A549 (cell line): ENCODE results near the gene ZNF71. TPM values are rescaled to one million over a fixed set of nuclear protein-coding genes. Genes with fewer than 3 reads are reported as not detected.

ENCODE experiments used
- ATAC-seq, 2 experiments: fragments of 200-7000 bp in 1 of 2; fragments of >200 bp in 1 of 2; cut with Nextera tagmentation in 1 of 2; cut with Tn5 transposase in 1 of 2; 3 replicates each; pipeline versions ENCODE4 v1.8.0 to v1.9.1; 2018 to 2020; ENCODE audit warnings: mild to moderate bottlenecking in 1 of 2, moderate library complexity in 1 of 2
- CTCF ChIA-PET: fragments of 300-600 bp; sonication (Branson Sonifier 250); formaldehyde crosslinking; extraction: SDS; loops from one replicate; lab custom pipeline; 2021; ENCODE audit warnings: antibody characterized with exemption, inconsistent platforms; lab: Yijun Ruan, JAX
- POLR2A ChIA-PET: fragments of 350-600 bp; formaldehyde crosslinking; extraction: SDS; loops from one replicate; lab custom pipeline; 2021; ENCODE audit warnings: antibody characterized with exemption, inconsistent platforms; lab: Yijun Ruan, JAX
- DNase-seq, 2 experiments: peaks; one replicate each; pipeline versions ENCODE4 v3.0.0 to v3.0.0-alpha.2; 2011 to 2016; ENCODE audit warnings: low read depth in 1 of 2, low spot score in 1 of 2
- FAIRE-seq: peaks from 2 replicates; lab custom pipeline; 2011; peaks lifted over from hg19 to GRCh38; lab: Jason Lieb, UNC
- H3K27ac ChIP-seq, 2 experiments: fragments of >200 bp; sonication (Bioruptor Twin); formaldehyde crosslinking; 3 replicates each; pipeline ENCODE4 v1.5.1; 2016 to 2017
- H3K4me1 ChIP-seq: fragments of >200 bp; sonication (Bioruptor Twin); formaldehyde crosslinking; 3 replicates; pipeline ENCODE4 v1.6.1; 2016
- H3K4me2 ChIP-seq: fragments of >200 bp; sonication (Bioruptor Twin); formaldehyde crosslinking; 3 replicates; pipeline ENCODE4 v1.6.1; 2016
- H3K4me3 ChIP-seq: fragments of >200 bp; sonication (Bioruptor Twin); formaldehyde crosslinking; 3 replicates; pipeline ENCODE4 v1.5.1; 2016
- H3K9me3 ChIP-seq: fragments of >200 bp; sonication (Bioruptor Twin); formaldehyde crosslinking; 3 replicates; pipeline ENCODE4 v1.6.1; 2016
- BCL3 ChIP-seq: fragments of >200 bp; sonication (Bioruptor Twin); formaldehyde crosslinking; IDR thresholded peaks from 3 replicates; pipeline ENCODE4 v1.6.1; 2016
- CHD2 ChIP-seq: fragments of 150-350 bp; IDR thresholded peaks from 2 replicates; pipeline ENCODE4 v1.6.1; 2014; ENCODE audit warnings: low read length; ENCODE audit not compliant: partially characterized antibody
- EHF ChIP-seq: fragments of 250-450 bp; sonication (Bioruptor Pico); IDR thresholded peaks from 2 replicates; pipeline ENCODE4 v1.5.0; 2020; ENCODE audit warnings: mild to moderate bottlenecking
- EHMT2 ChIP-seq: fragments of 200-600 bp; sonication (generic); IDR thresholded peaks from 2 replicates; pipeline ENCODE4 v1.6.1; 2016; ENCODE audit warnings: antibody characterized with exemption, low read depth, mild to moderate bottlenecking, moderate library complexity
- FOXS1 ChIP-seq: fragments of 250-450 bp; sonication (Bioruptor Pico); IDR thresholded peaks from 2 replicates; pipeline ENCODE4 v1.5.0; 2020; ENCODE audit warnings: mild to moderate bottlenecking, moderate library complexity
- GATA3 ChIP-seq: IDR thresholded peaks from 2 replicates; pipeline ENCODE4 v1.6.1; 2012; ENCODE audit warnings: borderline replicate concordance
- HDAC2 ChIP-seq: fragments of 200-600 bp; sonication (generic); IDR thresholded peaks from 2 replicates; pipeline ENCODE4 v1.6.1; 2016
- HES2 ChIP-seq: fragments of >200 bp; sonication (Bioruptor Twin); formaldehyde crosslinking; IDR thresholded peaks from 2 replicates; pipeline ENCODE4 v1.6.1; 2016
- HOXA7 ChIP-seq: fragments of 250-450 bp; sonication (Bioruptor Pico); IDR thresholded peaks from 2 replicates; pipeline ENCODE4 v1.5.0; 2020; ENCODE audit warnings: mild to moderate bottlenecking, moderate library complexity
- KDM1A ChIP-seq: fragments of 200-600 bp; sonication (generic); IDR thresholded peaks from 2 replicates; pipeline ENCODE4 v1.6.1; 2016; ENCODE audit warnings: low read depth, mild to moderate bottlenecking
- NFE2L2 ChIP-seq: fragments of 150-350 bp; conservative IDR thresholded peaks from 2 replicates; pipeline ENCODE4 v1.6.1; 2014; ENCODE audit warnings: low read length
- NPAS2 ChIP-seq: fragments of 250-450 bp; sonication (Bioruptor Pico); IDR thresholded peaks from 2 replicates; pipeline ENCODE4 v1.8.0; 2022; ENCODE audit warnings: mild to moderate bottlenecking, moderate library complexity, borderline replicate concordance
- PHF8 ChIP-seq: fragments of 200-600 bp; sonication (generic); IDR thresholded peaks from 2 replicates; pipeline ENCODE4 v1.6.1; 2016; ENCODE audit warnings: low read depth, mild to moderate bottlenecking, antibody characterized with exemption, moderate library complexity, borderline replicate concordance
- POLR2A ChIP-seq: IDR thresholded peaks from 2 replicates; pipeline ENCODE4 v1.6.1; 2012; ENCODE audit warnings: mild to moderate bottlenecking, low read length
- RFX5 ChIP-seq: fragments of 450-650 bp; IDR thresholded peaks from 2 replicates; pipeline ENCODE4 v1.7.1; 2014; ENCODE audit warnings: antibody characterized with exemption, mild to moderate bottlenecking, moderate library complexity
- SMC3 ChIP-seq: fragments of >200 bp; sonication (Bioruptor Twin); formaldehyde crosslinking; IDR thresholded peaks from 3 replicates; pipeline ENCODE4 v1.6.1; 2018; ENCODE audit warnings: inconsistent platforms
- ZC3H11A ChIP-seq: fragments of 450-650 bp; IDR thresholded peaks from 2 replicates; pipeline ENCODE4 v1.6.1; 2014; ENCODE audit warnings: antibody characterized with exemption, mild to moderate bottlenecking
- ZSCAN20 ChIP-seq: fragments of 250-450 bp; sonication (Bioruptor Pico); IDR thresholded peaks from 2 replicates; pipeline ENCODE4 v1.8.0; 2022; ENCODE audit warnings: mild to moderate bottlenecking, moderate library complexity
- WGBS: methylation state at CpG from one replicate; pipeline ENCODE4 v1.1.6; 2017; ENCODE audit errors: missing lambda C conversion rate; 5-methylcytosine and 5-hydroxymethylcytosine counted together
- polyA plus RNA-seq, 4 experiments: library from polyadenylated mRNA; depleted of rRNA in 3 of 4; stranded (reverse); fragments of >200 nt; fragmentation: RNase III in 1 of 4; extraction: RNeasy Plus Mini Kit Qiagen cat#74134 plus additional on column Dnase treatment in 1 of 4; gene quantifications; 2 replicates in 3 of 4; 3 replicates in 1 of 4; pipeline ENCODE4 v1.2.3, GENCODE V29; 2011 to 2017
- TF ChIP-seq, protein P1 (sequence below): fragments of 250-450 bp; sonication (Bioruptor Pico); IDR thresholded peaks from 2 replicates; pipeline ENCODE4 v1.5.0; 2021; ENCODE audit warnings: mild to moderate bottlenecking, moderate library complexity, borderline replicate concordance
- TF ChIP-seq, protein P2 (sequence below): fragments of 450-650 bp; IDR thresholded peaks from 2 replicates; pipeline ENCODE4 v1.6.1; 2014; ENCODE audit warnings: antibody characterized with exemption
- TF ChIP-seq, protein P3 (sequence below): IDR thresholded peaks from 2 replicates; pipeline ENCODE4 v1.6.1; 2012; ENCODE audit warnings: low read depth, borderline replicate concordance
- TF ChIP-seq, protein P4 (sequence below): IDR thresholded peaks from 2 replicates; pipeline ENCODE4 v1.6.1; 2012
- TF ChIP-seq, protein P5 (sequence below): IDR thresholded peaks from 2 replicates; pipeline ENCODE4 v1.6.1; 2012

The ZNF71 gene
- polyA plus RNA-seq, 2 of the 4 experiments (the other 2 are of a cell fraction): 6.8 to 8.1 TPM

GRCh38 chr19:56554272-56554869 is 40.7 kb upstream of the ZNF71 start:
- peaks cover 85% of the 10 kb centered on the region for H3K9me3 ChIP-seq
- TF ChIP-seq, protein P1, sequence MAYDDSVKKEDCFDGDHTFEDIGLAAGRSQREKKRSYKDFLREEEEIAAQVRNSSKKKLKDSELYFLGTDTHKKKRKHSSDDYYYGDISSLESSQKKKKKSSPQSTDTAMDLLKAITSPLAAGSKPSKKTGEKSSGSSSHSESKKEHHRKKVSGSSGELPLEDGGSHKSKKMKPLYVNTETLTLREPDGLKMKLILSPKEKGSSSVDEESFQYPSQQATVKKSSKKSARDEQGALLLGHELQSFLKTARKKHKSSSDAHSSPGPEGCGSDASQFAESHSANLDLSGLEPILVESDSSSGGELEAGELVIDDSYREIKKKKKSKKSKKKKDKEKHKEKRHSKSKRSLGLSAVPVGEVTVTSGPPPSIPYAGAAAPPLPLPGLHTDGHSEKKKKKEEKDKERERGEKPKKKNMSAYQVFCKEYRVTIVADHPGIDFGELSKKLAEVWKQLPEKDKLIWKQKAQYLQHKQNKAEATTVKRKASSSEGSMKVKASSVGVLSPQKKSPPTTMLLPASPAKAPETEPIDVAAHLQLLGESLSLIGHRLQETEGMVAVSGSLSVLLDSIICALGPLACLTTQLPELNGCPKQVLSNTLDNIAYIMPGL (CRISPR knock-in tag): no peak
- no peak for TF ChIP-seq NFE2L2
- no peak for TF ChIP-seq EHF (CRISPR knock-in tag)
- H3K4me3 ChIP-seq: no peak overlapping the region
- ChIA-PET CTCF (interaction anchor here (1.1 kb wide), 1 partner anchor 16 kb away, joined by 3 read pairs; no protein-coding TSS in a partner anchor), POLR2A (no interaction called here)
- no peak overlapping the region for H3K4me2 ChIP-seq
- no peak overlapping the region for H3K27ac ChIP-seq
- H3K4me1 ChIP-seq: no peaks in the 10 kb centered on the region
- DNase-seq: no peak
- no peak for ATAC-seq
- FAIRE-seq: no peak
- 69% methylated on average over 6 of the region's 6 CpGs for WGBS

- FAIRE-seq (no peak), DNase-seq (no peak), ATAC-seq (no peak)
- no peak overlapping the region for H3K4me3 ChIP-seq
- H3K9me3 ChIP-seq: peaks cover 92% of the 10 kb centered on the region
- no peak overlapping the region for H3K4me2 ChIP-seq
- H3K4me1 ChIP-seq: no peaks in the 10 kb centered on the region
- CTCF ChIA-PET: no interaction called here
- WGBS: 41% methylated on average over 2 of the region's 2 CpGs
- no peak overlapping the region for H3K27ac ChIP-seq
- TF ChIP-seq ZSCAN20 (CRISPR knock-in tag) (no peak), PHF8 (no peak)
- TF ChIP-seq, protein P2, sequence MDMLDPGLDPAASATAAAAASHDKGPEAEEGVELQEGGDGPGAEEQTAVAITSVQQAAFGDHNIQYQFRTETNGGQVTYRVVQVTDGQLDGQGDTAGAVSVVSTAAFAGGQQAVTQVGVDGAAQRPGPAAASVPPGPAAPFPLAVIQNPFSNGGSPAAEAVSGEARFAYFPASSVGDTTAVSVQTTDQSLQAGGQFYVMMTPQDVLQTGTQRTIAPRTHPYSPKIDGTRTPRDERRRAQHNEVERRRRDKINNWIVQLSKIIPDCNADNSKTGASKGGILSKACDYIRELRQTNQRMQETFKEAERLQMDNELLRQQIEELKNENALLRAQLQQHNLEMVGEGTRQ: no peak
- POLR2A ChIA-PET: no interaction called here
These were observed 32.3 kb upstream of the ZNF71 start for GRCh38 chr19:56562766-56563165.

GRCh38 chr19:56566904-56567273 is 28.2 kb upstream of the ZNF71 start:
- 5% methylated on average over 20 of the region's 23 CpGs for WGBS
- peak; percentile 33 to 66 for DNase-seq
- Histone ChIP-seq H3K4me3 (peak overlapping the region; percentile 63), H3K27ac (peak overlapping the region; percentile 64 to 84), H3K4me1 (no peaks in the 10 kb centered on the region), H3K4me2 (peak overlapping the region; percentile 50), H3K9me3 (peaks cover 97% of the 10 kb centered on the region)
- no peak for FAIRE-seq
- POLR2A ChIA-PET: no interaction called here
- TF ChIP-seq NPAS2 (CRISPR knock-in tag): no peak
- 0 out of 2 replicates have a peak, but pooled peaks have one; percentile 9 for TF ChIP-seq FOXS1 (CRISPR knock-in tag)
- no peak for TF ChIP-seq EHMT2
- CTCF ChIA-PET: no interaction called here
- peak; percentile 72 to 78 for ATAC-seq

DNA sequence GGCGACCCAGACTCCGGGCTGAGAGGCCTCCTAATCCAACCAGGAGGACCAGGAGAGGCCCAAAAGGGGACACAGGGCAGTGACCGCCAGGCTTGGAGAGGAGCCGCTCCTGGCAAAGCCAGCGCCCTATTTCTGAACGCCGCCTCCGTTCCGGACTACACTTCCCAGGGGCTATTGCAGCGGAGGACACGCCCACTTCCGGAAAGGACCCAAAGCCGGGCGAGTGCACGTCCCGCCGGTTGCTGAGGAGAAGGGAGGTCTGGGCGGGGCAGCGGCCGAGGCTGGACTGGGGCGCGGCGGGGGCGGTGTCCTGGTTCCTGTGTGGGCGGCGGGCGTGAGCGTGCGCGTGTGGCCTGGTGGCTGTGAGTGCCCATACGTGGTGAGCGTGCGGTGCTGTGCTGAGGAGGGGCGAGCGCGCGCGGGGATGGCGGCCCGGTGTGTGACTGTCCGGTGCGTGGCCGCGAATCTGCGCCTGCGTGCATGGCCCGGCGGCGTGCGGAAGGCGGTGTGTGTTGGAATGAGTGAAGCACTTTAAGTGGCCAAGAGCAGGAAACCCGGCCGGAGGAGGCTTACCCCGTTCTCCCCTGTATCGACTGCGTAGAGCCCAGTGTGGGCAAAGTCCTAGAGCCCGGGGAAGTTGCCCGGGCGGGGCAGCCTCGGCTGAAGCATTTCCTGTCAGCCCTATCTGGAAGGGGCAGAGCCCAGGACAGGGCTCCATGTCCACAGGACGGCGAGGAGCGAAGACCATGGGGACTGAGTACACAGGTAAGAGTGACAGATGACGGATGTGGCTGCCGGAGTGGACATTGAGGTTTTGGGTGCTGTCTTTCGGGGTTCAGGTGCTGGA is 27.6 kb upstream of the ZNF71 start, which contains the start of gene ZNF470:
Gene ZNF470, plus strand, starts transcription at position 195 of the 847 bp plus-strand sequence. CDS start 2,844 bp downstream, outside the sequence.
- ChIA-PET CTCF (no interaction called here), POLR2A (interaction anchor here (0.9 kb wide), 1 partner anchor 27 kb away, joined by 7 read pairs; the partner anchor contains the start of gene ZNF71)
- H3K27ac ChIP-seq: peak within 1 kb of the TSS; percentile 64 to 84
- peak within 1 kb of the TSS; percentile 63 for H3K4me3 ChIP-seq
- ATAC-seq (peak; percentile 98 to 99), DNase-seq (peak; percentile 87 to 93), FAIRE-seq (no peak)
- H3K4me1 ChIP-seq: no peaks in the 10 kb centered on the region
- peaks cover 95% of the 10 kb centered on the region for H3K9me3 ChIP-seq
- 24% methylated on average over 52 of the region's 66 CpGs for WGBS
- H3K4me2 ChIP-seq: peak within 1 kb of the TSS; percentile 50
- TF ChIP-seq KDM1A: no peak
- TF ChIP-seq HDAC2: no peak
- no peak for TF ChIP-seq SMC3
- TF ChIP-seq, protein P3, sequence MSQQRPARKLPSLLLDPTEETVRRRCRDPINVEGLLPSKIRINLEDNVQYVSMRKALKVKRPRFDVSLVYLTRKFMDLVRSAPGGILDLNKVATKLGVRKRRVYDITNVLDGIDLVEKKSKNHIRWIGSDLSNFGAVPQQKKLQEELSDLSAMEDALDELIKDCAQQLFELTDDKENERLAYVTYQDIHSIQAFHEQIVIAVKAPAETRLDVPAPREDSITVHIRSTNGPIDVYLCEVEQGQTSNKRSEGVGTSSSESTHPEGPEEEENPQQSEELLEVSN: peak; percentile 64
- no peak for TF ChIP-seq ZC3H11A
- no peak for TF ChIP-seq GATA3
- peak; percentile 57; the same call in 1 of the 2 replicates for TF ChIP-seq POLR2A
- TF ChIP-seq, protein P4, sequence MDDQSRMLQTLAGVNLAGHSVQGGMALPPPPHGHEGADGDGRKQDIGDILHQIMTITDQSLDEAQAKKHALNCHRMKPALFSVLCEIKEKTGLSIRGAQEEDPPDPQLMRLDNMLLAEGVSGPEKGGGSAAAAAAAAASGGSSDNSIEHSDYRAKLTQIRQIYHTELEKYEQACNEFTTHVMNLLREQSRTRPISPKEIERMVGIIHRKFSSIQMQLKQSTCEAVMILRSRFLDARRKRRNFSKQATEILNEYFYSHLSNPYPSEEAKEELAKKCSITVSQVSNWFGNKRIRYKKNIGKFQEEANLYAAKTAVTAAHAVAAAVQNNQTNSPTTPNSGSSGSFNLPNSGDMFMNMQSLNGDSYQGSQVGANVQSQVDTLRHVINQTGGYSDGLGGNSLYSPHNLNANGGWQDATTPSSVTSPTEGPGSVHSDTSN: no peak
- TF ChIP-seq HES2: no peak
- no peak for TF ChIP-seq NFE2L2
- no peak for TF ChIP-seq HOXA7
- TF ChIP-seq BCL3: no peak
- no peak for TF ChIP-seq CHD2
- TF ChIP-seq RFX5: 0 out of 2 replicates have a peak, but pooled peaks have one; percentile 33
- TF ChIP-seq, protein P5, sequence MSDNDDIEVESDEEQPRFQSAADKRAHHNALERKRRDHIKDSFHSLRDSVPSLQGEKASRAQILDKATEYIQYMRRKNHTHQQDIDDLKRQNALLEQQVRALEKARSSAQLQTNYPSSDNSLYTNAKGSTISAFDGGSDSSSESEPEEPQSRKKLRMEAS: peak; percentile 90
